AG10803 (cell line): ENCODE results near the gene CHKA.

Experiments used
- DNase-seq: peaks from one replicate; pipeline ENCODE4 v3.0.0; 2010; ENCODE audit warnings: low read depth
- H3K4me3 ChIP-seq: 2 replicates; pipeline ENCODE4 v1.5.1; 2011; ENCODE audit warnings: mild to moderate bottlenecking, low read length, control low read depth
- TF ChIP-seq, protein P1 (sequence below): conservative IDR thresholded peaks from 2 replicates; pipeline ENCODE4 v1.5.1; 2011; ENCODE audit warnings: mild to moderate bottlenecking, low read length, control low read depth, inconsistent platforms

Gene CHKA

GRCh38 chr11:68074584-68075352, 46.4 kb downstream of the CHKA start:
- TF ChIP-seq, protein P1, sequence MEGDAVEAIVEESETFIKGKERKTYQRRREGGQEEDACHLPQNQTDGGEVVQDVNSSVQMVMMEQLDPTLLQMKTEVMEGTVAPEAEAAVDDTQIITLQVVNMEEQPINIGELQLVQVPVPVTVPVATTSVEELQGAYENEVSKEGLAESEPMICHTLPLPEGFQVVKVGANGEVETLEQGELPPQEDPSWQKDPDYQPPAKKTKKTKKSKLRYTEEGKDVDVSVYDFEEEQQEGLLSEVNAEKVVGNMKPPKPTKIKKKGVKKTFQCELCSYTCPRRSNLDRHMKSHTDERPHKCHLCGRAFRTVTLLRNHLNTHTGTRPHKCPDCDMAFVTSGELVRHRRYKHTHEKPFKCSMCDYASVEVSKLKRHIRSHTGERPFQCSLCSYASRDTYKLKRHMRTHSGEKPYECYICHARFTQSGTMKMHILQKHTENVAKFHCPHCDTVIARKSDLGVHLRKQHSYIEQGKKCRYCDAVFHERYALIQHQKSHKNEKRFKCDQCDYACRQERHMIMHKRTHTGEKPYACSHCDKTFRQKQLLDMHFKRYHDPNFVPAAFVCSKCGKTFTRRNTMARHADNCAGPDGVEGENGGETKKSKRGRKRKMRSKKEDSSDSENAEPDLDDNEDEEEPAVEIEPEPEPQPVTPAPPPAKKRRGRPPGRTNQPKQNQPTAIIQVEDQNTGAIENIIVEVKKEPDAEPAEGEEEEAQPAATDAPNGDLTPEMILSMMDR = no peak
- no peak for DNase-seq
- H3K4me3 ChIP-seq = no peak overlapping the region

DNA sequence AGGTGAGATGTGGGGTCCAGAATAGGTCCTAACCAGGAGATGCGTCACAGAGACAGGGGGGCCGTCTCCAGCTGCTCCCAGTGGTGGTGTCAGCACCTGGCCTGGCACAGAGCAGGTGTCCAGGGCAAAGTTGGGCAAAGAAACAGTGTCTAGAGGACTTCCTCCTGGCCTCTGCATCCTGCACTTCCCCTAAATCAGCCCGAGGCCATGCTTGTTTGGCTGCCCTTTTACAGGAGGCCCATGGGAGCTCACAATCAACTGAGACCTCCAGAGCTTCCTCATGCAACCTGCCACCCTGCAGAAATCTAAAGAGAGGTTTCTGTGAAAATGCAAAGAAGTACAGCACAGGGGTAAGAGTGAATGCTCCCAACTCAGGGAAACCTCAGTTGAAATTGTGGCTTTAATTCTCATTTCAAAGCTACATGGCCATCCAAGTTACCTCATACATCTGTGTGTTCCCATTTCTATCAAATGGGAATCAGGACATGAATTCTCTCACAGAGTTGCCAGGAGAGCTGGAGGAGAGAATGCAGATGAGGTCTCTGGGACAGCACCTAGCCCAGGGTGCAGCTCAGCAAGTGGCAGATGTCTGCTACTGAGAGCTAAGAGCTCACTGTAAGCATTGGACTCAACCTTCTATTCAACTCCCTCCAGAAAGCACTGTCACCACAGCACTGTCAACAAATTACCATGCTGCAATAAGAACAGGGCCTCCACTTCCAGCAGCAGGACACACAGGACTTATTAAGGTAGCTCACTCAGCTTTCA, 49.7 kb downstream of the CHKA start:
- no peak for DNase-seq
- H3K4me3 ChIP-seq = no peak overlapping the region
- TF ChIP-seq, protein P1 = no peak

DNA sequence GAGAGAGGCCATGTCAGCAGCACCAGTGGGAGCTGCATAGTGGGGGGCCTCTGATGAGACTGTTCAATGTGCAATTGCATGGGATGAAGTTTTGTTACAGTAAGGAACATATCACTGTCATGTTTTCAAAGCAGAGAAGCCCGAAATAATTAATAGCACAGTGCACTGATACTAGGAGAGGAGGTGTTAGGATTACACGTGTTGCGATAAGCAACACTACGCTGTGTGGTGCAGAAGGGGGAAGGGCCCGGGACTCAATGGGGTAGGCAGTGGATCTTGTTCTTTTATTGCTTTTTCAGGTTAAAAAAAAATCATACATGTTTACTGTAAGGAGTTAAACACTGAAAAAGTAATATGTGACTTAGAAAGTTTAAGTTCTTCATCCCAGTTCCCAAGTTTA, 53.2 kb downstream of the CHKA start:
- H3K4me3 ChIP-seq = no peak overlapping the region
- TF ChIP-seq, protein P1 = no peak
- no peak for DNase-seq

- TF ChIP-seq, protein P1 = no peak
- no peak overlapping the region for H3K4me3 ChIP-seq
- DNase-seq = peak; percentile 29
Measured at GRCh38 chr11:68066742-68067141, 54.4 kb downstream of the CHKA start.

GRCh38 chr11:68065841-68066240, 55.3 kb downstream of the CHKA start:
- H3K4me3 ChIP-seq = no peak overlapping the region
- TF ChIP-seq, protein P1 = no peak

DNA sequence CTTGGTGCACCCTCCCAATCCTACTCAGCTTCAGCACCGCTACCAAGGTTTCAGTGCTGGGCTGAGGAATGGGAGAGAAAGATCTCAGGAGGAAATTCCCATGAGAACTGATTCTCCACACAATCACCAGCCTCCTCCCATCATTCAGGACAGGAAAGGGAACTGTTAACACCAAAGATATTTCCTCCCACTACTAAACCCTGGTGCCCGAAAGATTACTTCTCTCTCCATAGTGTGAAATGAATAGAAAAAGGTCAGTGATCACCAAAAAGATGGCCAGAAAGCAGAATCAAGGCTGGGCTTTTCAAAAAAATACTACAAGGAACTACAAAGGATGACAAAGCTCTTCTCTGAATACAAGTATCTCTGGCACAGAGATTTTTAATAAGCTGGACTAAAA, 56.3 kb downstream of the CHKA start:
- TF ChIP-seq, protein P1 = no peak
- no peak overlapping the region for H3K4me3 ChIP-seq
- DNase-seq = no peak

More at GRCh38 chr11:68065841-68066240, 55.3 kb downstream of the CHKA start:
- no peak for DNase-seq

DNA sequence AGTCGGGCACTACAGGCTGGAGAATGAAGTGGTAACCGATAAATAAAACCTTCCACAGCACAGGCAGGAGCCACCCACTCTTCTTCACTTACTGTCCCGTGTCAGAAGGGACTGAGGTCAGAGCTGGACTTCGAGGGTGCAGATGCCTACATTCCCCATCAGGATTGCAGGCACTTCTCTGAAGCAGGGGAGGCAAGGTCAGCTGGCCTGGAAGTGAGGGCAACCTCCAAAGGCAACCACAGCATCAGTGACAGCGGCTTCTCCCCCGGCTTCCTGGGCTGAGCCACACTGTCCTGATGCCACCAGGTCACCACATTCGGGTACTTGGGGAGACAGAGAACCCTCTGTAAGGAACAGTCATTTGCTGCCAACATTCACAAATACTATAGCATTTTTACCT, 59.7 kb downstream of the CHKA start:
- DNase-seq = no peak
- H3K4me3 ChIP-seq = no peak overlapping the region
- TF ChIP-seq, protein P1 = no peak
